GM21619 (cell line): ENCODE data around the gene PPP1CB.
"Not testable (repeated sequence)": the region's sequence is repeated elsewhere in the genome, so short reads cannot be mapped to it uniquely, and the experiment has no call there.

Source experiments
- ATAC-seq: cut with Tn5 transposase; IDR thresholded peaks from one replicate; pipeline ENCODE4 v1.9.1; 2021; ENCODE audit not compliant: unreplicated experiment

The PPP1CB gene

GRCh38 chr2:28772351-28772750 is 20.7 kb downstream of the PPP1CB start:
- no peak for ATAC-seq

- ATAC-seq: no peak
Observed at GRCh38 chr2:28776471-28776870, 24.8 kb downstream of the PPP1CB start.

- no peak for ATAC-seq
Observed at GRCh38 chr2:28778392-28778791, 26.8 kb downstream of the PPP1CB start.

GRCh38 chr2:28779001-28779400 is 27.4 kb downstream of the PPP1CB start:
- ATAC-seq: no peak

- ATAC-seq: no peak
Observed at GRCh38 chr2:28780496-28780895, 28.9 kb downstream of the PPP1CB start.

GRCh38 chr2:28782423-28782822 is 30.8 kb downstream of the PPP1CB start:
- ATAC-seq: no peak

GRCh38 chr2:28784570-28784969 is 32.9 kb downstream of the PPP1CB start:
- not testable (repeated sequence) for ATAC-seq

- ATAC-seq: no peak
Observed at GRCh38 chr2:28796620-28797019, 45.0 kb downstream of the PPP1CB start.

- ATAC-seq: no peak
Observed at GRCh38 chr2:28801726-28802125, 50.1 kb downstream of the PPP1CB start.

- ATAC-seq: no peak
Observed at GRCh38 chr2:28802975-28803429, 51.4 kb downstream of the PPP1CB start.

GRCh38 chr2:28809927-28810326 is 58.3 kb downstream of the PPP1CB start:
- no peak for ATAC-seq

- ATAC-seq: peak; percentile 80
Observed at GRCh38 chr2:28810384-28811285, 59.0 kb downstream of the PPP1CB start, which contains the start of gene SPDYA. TSS of gene SPDYA (plus strand) at chr2:28810834. CDS start at chr2:28816015, 5,181 bp downstream.

- no peak for ATAC-seq
Observed at GRCh38 chr2:28818053-28818452, 66.4 kb downstream of the PPP1CB start.

GRCh38 chr2:28821295-28821958 is 69.8 kb downstream of the PPP1CB start:
- ATAC-seq: peak; percentile 61

GRCh38 chr2:28822036-28822435 is 70.4 kb downstream of the PPP1CB start:
- ATAC-seq: no peak

- ATAC-seq: no peak
Observed at GRCh38 chr2:28824207-28824606, 72.6 kb downstream of the PPP1CB start.

- no peak for ATAC-seq
Observed at GRCh38 chr2:28824870-28825269, 73.2 kb downstream of the PPP1CB start.

GRCh38 chr2:28828382-28828781 is 76.8 kb downstream of the PPP1CB start:
- ATAC-seq: no peak

- no peak for ATAC-seq
Observed at GRCh38 chr2:28833740-28834470, 82.3 kb downstream of the PPP1CB start.

- no peak for ATAC-seq
Observed at GRCh38 chr2:28835781-28836180, 84.2 kb downstream of the PPP1CB start.

GRCh38 chr2:28838971-28839370 is 87.3 kb downstream of the PPP1CB start:
- no peak for ATAC-seq
